Cardiac muscle cell (in vitro differentiated cells and primary cell): ENCODE measurements around the gene EIF4G3. TPM values are rescaled to one million over a fixed set of nuclear protein-coding genes. Genes with fewer than 3 reads are reported as not detected.

ENCODE experiments used
- DNase-seq, 2 donors: peaks; one replicate each; pipeline versions ENCODE4 v3.0.0 to v3.0.0-alpha.2; 2010 to 2017; ENCODE audit warnings: low read depth in 1 of 2, low spot score in 1 of 2
- H3K27ac ChIP-seq: fragments of 200-600 bp; sonication (generic); 2 replicates; pipeline ENCODE4 v1.5.1; 2016
- H3K27me3 ChIP-seq: fragments of 200-600 bp; sonication (generic); 2 replicates; pipeline ENCODE4 v1.6.0; 2016; ENCODE audit warnings: control low read depth
- H3K36me3 ChIP-seq: fragments of 200-600 bp; sonication (generic); 2 replicates; pipeline ENCODE4 v1.5.1; 2016; ENCODE audit warnings: control low read depth
- H3K4me1 ChIP-seq: fragments of 200-600 bp; sonication (generic); 2 replicates; pipeline ENCODE4 v1.8.1; 2017; ENCODE audit warnings: low read depth, mild to moderate bottlenecking, mixed run types
- H3K4me3 ChIP-seq: fragments of 200-600 bp; sonication (generic); 2 replicates; pipeline ENCODE4 v1.5.1; 2016; ENCODE audit warnings: mild to moderate bottlenecking
- H3K9me3 ChIP-seq: fragments of 200-600 bp; sonication (generic); 2 replicates; pipeline ENCODE4 v1.5.1; 2017; ENCODE audit warnings: low read depth, mild to moderate bottlenecking, control low read depth
- CTCF ChIP-seq: IDR thresholded peaks from 2 replicates; pipeline ENCODE4 v1.5.1; 2012; ENCODE audit warnings: low read depth, mild to moderate bottlenecking, low read length
- polyA plus RNA-seq: library from polyadenylated mRNA; unstranded; fragments of >200 nt; fragmentation: Nextera tagmentation; extraction: Ambion mirVana; gene quantifications from 2 replicates; pipeline ENCODE4 v1.2.1, GENCODE V29; 2016
- total RNA-seq: library from RNA; depleted of rRNA; stranded (reverse); fragments of >200 nt; gene quantifications from 2 replicates; pipeline ENCODE4 v1.2.3, GENCODE V29; 2016

The EIF4G3 gene
- total and polyA plus RNA-seq, 2 experiments from 2014 or later: 37.8 to 55.3 TPM

- H3K4me1 ChIP-seq: peaks cover 19% of the 10 kb centered on the region
- no peaks in the 10 kb centered on the region for H3K27me3 ChIP-seq
- H3K4me3 ChIP-seq: no peak overlapping the region
- no peak for TF ChIP-seq CTCF
- no peaks in the 10 kb centered on the region for H3K36me3 ChIP-seq
- DNase-seq: no peak
- H3K9me3 ChIP-seq: no peaks in the 10 kb centered on the region
- no peak overlapping the region for H3K27ac ChIP-seq
These were observed 193.3 kb downstream of the EIF4G3 start for GRCh38 chr1:20983297-20983889.

- Histone ChIP-seq H3K9me3 (no peaks in the 10 kb centered on the region), H3K4me1 (peaks cover 11% of the 10 kb centered on the region), H3K4me3 (no peak overlapping the region), H3K27ac (peak overlapping the region; percentile 38), H3K27me3 (no peaks in the 10 kb centered on the region), H3K36me3 (no peaks in the 10 kb centered on the region)
- peak in 1 of 2 donors; percentile 31 for DNase-seq
- TF ChIP-seq CTCF: no peak
These were observed 194.4 kb downstream of the EIF4G3 start for GRCh38 chr1:20982316-20982715.

GRCh38 chr1:20981915-20982314, 194.8 kb downstream of the EIF4G3 start:
- no peaks in the 10 kb centered on the region for H3K27me3 ChIP-seq
- peaks cover 11% of the 10 kb centered on the region for H3K4me1 ChIP-seq
- peak overlapping the region; percentile 38 for H3K27ac ChIP-seq
- no peaks in the 10 kb centered on the region for H3K36me3 ChIP-seq
- peak; percentile 47 for TF ChIP-seq CTCF
- no peak overlapping the region for H3K4me3 ChIP-seq
- no peaks in the 10 kb centered on the region for H3K9me3 ChIP-seq
- peak; percentile 15 to 62 for DNase-seq

- H3K27ac ChIP-seq: no peak overlapping the region
- H3K27me3 ChIP-seq: no peaks in the 10 kb centered on the region
- peaks cover 11% of the 10 kb centered on the region for H3K4me1 ChIP-seq
- no peak overlapping the region for H3K4me3 ChIP-seq
- no peak for TF ChIP-seq CTCF
- no peak for DNase-seq
- no peaks in the 10 kb centered on the region for H3K9me3 ChIP-seq
- H3K36me3 ChIP-seq: no peaks in the 10 kb centered on the region
These were observed 196.6 kb downstream of the EIF4G3 start for GRCh38 chr1:20980051-20980450.

GRCh38 chr1:20978413-20978812, 198.3 kb downstream of the EIF4G3 start:
- H3K27me3 ChIP-seq: no peaks in the 10 kb centered on the region
- TF ChIP-seq CTCF: no peak
- no peak overlapping the region for H3K4me3 ChIP-seq
- DNase-seq: peak in 1 of 2 donors; percentile 17
- H3K4me1 ChIP-seq: peaks cover 11% of the 10 kb centered on the region
- H3K9me3 ChIP-seq: no peaks in the 10 kb centered on the region
- no peaks in the 10 kb centered on the region for H3K36me3 ChIP-seq
- H3K27ac ChIP-seq: no peak overlapping the region
